HEK293 (cell line): ENCODE data around the gene NFIX.

Source experiments
- CTCF ChIP-seq: fragments of 450-650 bp; formaldehyde crosslinking; IDR thresholded peaks from 2 replicates; pipeline ENCODE4 v1.5.1; 2016; ENCODE audit warnings: missing biosample characterization, missing genetic modification characterization
- GLI4 ChIP-seq: fragments of 450-650 bp; formaldehyde crosslinking; IDR thresholded peaks from 2 replicates; pipeline ENCODE4 v1.5.1; 2016; ENCODE audit warnings: missing biosample characterization, missing genetic modification characterization
- KLF10 ChIP-seq: fragments of 450-650 bp; IDR thresholded peaks from 2 replicates; pipeline ENCODE4 v1.5.1; 2018; ENCODE audit warnings: missing biosample characterization, mild to moderate bottlenecking, missing genetic modification characterization
- TSHZ1 ChIP-seq: fragments of 450-650 bp; formaldehyde crosslinking; IDR thresholded peaks from 2 replicates; pipeline ENCODE4 v1.5.1; 2016; ENCODE audit warnings: missing biosample characterization, missing genetic modification characterization, borderline replicate concordance
- ZBTB1 ChIP-seq: fragments of 450-650 bp; formaldehyde crosslinking; IDR thresholded peaks from 2 replicates; pipeline ENCODE4 v1.5.1; 2016; ENCODE audit warnings: missing biosample characterization, missing genetic modification characterization
- ZFP41 ChIP-seq: fragments of 450-650 bp; formaldehyde crosslinking; IDR thresholded peaks from 2 replicates; pipeline ENCODE4 v1.5.1; 2016; ENCODE audit warnings: missing biosample characterization, missing genetic modification characterization, borderline replicate concordance
- ZNF146 ChIP-seq: fragments of 450-650 bp; formaldehyde crosslinking; IDR thresholded peaks from 2 replicates; pipeline ENCODE4 v1.5.1; 2016; ENCODE audit warnings: missing biosample characterization, missing genetic modification characterization

- TF ChIP-seq ZFP41 (tag by site-specific recombination) (no peak), CTCF (tag by site-specific recombination) (no peak), ZNF146 (tag by site-specific recombination) (no peak), ZBTB1 (tag by site-specific recombination) (no peak), GLI4 (tag by site-specific recombination) (no peak), KLF10 (no peak), TSHZ1 (no peak)
Measured at GRCh38 chr19:13115936-13116281, 120.6 kb downstream of the NFIX start.
